ENCODE results near the gene CITED2.
"Not testable (repeated sequence)": the region's sequence is repeated elsewhere in the genome, so short reads cannot be mapped to it uniquely, and the experiment has no call there.

The CITED2 gene

DNA sequence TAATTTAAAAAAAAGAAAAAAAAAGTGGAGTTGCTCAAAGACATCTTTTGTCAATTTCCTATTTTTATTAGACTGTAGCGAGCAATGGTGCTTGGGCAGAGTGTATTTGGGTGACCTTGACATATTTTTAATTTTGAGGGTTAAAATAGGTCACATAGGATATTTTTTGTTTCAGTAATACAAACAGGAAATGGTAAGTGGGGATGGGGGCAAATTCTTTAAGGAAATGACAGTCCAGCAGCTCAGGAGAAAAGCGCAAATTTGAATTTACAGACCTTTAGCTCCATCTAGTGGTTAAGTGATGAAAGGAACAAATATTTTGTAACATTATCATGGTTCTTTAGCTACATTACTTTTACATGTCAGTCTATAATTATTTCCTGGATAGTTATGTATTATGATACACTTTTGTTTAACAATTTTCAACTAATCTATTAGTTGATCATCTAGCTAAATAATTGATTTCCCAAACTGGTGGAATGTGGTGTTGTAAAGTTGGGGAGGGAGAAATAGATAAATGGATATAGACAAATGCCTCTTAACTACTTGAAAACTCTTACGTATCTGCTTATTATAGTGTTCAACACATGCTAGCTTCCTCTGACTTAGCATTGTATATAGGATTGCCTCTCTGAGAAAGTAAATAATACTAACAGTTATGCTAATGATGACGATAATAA lies 10.0 kb downstream of the CITED2 start:
- DNase-seq, result no peak

- DNase-seq, result not testable (repeated sequence)
These were observed 10.7 kb downstream of the CITED2 start for GRCh38 chr6:139363797-139364196.

DNA sequence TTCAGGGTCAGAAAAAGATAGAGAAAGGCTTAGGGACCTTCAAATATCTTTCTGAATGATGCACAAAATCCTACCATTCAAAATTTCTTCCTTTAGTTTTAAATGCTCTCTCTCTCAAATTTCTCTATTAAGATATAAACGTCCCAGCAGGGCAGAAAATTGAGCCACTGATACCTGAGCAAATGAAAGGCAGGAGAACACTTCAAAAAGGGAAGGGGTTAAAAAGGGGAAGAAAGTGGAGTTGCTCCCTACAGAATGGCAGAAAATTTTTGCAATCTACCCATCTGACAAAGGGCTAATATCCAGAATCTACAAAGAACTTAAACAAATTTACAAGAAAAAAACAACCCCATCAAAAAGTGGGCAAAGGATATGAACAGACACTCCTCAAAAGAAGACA lies 11.3 kb downstream of the CITED2 start:
- not testable (repeated sequence) for DNase-seq

DNA sequence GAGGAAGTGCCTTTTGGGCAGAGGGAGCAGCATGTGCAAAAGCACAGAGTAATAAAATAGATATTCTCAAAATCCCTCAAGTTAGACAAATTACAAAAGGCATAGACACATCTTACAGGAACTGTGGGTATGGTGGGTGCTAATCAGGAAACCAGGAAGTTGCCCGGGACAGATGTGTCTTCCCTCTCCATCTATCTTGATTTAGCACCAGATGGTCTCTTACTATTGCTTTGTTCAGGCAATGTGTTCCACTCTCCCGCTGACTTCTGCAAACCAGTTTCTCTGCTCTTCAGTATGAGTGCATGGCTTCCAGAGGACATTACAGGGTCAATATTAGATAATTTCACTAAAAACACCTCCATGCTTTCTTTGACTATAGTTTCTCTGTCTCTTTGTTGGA lies 13.2 kb downstream of the CITED2 start:
- no peak for DNase-seq

DNA sequence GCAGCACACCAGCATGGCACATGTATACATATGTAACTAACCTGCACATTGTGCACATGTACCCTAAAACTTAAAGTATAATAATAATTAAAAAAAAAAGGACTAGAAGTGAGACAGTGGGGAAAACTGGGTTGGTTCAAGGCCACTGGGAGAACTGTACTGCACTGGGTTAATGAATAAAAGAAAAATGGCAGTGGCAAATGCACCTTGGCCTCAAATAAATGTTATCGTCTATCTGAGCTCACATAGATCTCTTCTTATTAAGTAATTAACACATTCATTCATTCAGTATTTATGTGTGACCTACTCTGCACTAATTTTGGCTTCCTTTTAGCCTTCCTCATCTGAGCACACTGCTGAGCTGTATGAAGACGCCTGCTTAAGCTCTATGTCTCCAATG lies 17.5 kb downstream of the CITED2 start:
- no peak for DNase-seq

GRCh38 chr6:139355777-139356445 lies 18.5 kb downstream of the CITED2 start:
- DNase-seq, result no peak

DNA sequence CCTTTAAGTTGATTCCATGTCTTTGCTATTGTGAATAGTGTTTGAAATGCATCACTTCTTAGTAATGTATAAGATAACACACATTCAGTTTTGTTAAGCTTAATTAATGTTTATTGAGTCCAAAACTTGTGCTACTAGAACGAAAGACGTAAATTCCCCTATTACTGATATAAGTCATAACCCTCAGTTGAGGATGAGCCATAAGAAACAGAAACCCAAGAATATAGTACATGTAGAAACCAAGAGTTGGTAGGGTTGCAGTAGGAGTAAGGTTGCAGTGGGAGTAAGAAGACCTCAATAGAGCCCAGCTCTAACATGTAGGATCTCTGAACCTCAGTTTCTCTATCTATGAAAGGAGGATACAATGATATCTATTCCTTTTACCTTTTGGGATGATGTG lies 19.3 kb downstream of the CITED2 start:
- DNase-seq, result no peak

DNA sequence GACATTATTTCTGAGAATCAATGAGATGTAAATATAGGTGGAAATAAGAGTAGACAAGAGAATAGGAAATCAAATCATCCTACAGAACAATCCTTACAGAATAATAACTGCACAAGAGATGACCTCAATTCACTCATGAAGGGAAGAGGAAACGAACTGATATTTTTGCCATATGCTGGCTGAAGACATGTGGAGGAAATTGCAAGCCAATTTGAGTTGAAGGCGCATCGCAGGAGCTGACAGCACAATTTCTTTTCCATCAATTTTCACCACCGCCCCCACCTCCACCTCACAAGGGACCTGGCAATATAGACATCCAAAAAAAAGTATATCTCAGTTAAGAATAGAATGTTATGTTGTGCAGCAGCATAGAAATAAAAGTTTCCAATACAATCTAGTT lies 20.3 kb downstream of the CITED2 start:
- no peak for DNase-seq

DNA sequence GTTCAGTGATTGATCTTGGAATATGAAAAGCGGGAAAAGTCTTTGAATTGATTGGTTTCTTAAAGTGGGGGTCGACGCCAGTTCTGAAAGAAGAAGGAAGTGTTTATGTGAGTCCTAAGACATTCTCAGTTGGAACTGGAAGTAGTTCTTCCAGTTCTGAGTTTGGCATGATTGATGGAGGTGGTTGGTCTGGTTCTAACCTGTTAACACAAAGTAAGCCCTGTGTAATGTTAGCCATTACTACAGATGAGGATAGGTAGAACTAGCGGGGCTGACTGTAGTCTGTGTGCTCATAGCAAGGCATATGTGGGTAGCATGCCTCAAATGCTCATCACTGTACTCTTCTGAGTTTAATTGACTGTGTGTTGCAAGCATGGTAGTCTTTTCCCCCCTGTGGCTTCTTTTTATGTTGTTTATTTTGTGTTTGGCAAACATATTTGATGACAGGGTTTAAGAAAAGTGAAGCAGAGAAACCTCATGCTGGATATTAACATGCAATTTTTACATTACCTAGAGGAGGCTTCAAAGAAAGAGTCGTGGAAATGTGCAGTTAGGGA lies 24.9 kb downstream of the CITED2 start:
- DNase-seq, result no peak

DNA sequence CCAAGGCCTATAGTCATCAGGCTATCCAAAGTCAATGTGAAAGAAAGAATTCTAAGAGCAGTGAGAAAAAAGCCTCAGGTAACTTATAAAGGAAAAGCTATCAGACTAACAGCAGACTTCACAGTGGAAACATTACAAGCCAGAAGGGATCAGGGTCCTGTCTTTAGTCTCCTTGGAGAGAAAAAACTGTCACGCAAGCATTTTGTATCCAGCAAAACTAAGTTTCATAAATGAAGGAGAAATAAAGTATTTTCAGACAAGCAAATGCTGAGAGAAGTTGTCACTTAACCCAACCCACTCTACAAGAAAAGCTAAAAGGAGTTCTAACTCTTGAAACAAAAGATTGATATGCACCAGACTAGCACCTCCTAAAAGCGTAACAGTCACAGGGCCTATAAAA lies 28.1 kb downstream of the CITED2 start:
- DNase-seq, result no peak

- DNase-seq, result no peak
These were observed 30.1 kb downstream of the CITED2 start for GRCh38 chr6:139344186-139344963.

GRCh38 chr6:139343052-139343750 lies 31.2 kb downstream of the CITED2 start:
- DNase-seq, result no peak

DNA sequence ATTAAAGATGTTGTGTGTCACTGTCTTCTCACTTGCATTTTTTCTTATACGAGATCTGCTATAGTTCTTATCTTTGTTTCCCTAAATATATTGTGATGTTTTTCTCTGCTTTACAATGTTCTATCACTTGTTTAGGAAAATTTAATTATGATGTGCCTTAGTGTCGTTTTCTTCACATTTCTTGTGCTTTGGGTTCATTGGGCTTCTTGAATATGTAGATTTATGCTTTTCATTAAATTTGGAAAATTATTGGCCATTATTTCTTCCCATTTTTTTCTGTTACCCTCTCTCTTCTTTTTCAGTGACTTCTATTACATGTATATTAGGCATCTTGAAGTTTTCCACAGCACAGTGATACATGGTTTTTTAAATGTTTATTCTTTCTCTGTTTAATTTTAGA lies 33.4 kb downstream of the CITED2 start:
- no peak for DNase-seq

DNA sequence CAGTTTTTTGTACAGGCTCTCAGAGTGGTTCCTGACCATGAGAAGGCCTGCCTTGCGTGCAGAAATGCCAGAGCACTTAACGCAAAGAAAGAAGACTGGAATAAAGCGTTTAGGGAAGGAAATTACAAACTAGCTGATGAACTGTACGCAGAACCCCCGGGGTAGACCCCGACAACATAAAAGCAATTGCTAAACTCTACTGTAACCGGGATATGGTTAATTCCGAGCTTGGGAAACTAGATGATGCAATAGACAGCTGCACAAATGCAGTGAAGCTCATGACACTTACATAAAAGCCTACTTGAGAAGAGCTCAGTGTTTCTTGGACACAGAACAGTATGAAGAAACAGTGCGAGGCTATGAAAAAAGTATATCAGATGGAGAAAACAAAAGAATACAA lies 35.7 kb downstream of the CITED2 start:
- DNase-seq, result no peak

DNA sequence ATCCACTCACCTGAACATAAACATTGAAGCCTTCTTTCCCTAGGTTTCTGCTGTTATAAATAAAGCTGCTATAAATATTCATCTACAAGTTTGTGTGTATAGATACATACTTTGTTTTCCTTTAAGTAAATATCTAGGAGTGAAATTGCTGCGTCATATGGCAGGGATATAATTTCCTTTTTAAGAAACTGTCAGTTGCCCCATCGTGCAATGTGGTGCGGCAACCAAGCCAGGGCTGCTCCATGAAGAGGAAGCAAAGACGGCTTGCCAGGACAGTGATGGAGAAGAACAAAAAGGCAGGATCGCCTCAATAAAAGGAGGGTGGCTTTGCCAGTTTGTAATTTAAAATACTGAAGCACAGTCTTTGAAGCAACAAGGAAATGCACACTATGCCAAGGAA lies 36.6 kb downstream of the CITED2 start:
- no peak for DNase-seq

DNA sequence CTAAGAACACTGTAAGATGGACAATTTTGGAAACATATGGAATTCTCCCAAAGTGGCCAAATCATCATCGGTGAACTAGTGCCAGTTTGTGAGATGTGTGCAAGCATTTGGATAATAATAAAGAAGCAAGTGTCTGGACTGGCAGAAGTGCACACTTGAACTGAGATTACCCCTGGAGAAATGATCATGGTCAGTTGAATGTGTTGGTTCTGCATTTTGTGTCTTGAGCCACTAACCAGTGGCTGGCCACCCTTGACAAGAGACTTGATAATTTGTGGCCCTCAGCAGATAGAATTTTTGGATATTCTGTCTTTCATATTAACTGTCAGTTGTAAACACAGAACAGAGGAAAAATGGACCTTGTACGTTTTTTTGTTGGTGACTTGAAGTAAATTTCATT lies 37.4 kb downstream of the CITED2 start:
- DNase-seq, result no peak

DNA sequence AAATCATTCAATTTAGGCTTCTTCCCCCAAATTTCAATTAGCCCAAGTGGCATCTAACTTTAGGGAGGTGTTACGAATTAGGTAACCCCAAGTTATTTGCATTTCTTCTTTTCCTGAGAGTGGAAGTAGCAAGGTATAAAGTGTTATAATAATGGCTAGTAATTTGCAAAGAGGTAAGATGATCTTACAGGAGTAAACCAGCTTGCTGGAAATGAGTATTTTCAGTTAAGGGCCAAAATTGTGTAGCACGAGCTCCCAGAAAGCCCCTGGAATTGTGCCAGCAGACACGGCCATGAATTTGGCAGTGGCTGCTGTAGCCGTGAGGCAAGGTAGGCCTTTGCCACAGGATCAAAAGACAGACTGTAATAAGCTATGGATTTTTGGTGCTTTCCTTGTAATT lies 38.0 kb downstream of the CITED2 start:
- DNase-seq, result no peak

DNA sequence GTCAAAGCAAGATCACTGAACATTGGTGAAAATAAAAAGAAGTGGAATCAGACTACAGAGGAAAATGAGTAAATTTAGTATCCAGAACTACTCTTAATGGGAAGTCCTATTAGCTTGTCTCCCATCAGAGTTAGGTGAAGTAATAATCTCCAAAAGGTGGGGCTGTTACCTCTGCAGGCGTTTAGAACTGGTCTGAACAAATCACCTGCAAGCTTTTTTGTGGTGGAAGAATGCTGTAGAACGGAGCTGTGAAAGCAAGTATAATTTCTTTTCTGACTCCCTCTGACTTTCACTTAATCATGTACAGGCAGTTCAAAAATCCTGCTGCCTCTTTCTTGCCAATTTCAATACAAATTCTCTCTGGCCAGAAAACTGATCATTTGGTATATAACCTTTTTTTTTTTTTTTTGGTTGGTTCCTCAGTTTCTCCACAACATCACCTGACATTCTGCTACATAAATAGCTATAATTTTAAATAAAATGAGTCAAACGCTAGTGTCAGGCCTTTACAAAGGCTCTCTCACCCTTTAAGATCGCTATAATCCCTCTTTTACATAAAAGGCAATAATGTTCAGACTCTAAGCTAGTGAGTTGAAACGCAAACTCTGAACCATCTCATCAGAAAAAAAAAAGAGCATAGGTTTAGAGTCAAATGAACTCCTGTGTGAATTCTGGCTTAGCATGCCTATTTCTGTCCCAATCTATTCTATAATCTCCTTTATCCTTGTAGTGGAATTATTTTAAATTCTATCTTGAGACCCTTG lies 38.8 kb downstream of the CITED2 start:
- no peak for DNase-seq

GRCh38 chr6:139334806-139335446 lies 39.5 kb downstream of the CITED2 start:
- no peak for DNase-seq

DNA sequence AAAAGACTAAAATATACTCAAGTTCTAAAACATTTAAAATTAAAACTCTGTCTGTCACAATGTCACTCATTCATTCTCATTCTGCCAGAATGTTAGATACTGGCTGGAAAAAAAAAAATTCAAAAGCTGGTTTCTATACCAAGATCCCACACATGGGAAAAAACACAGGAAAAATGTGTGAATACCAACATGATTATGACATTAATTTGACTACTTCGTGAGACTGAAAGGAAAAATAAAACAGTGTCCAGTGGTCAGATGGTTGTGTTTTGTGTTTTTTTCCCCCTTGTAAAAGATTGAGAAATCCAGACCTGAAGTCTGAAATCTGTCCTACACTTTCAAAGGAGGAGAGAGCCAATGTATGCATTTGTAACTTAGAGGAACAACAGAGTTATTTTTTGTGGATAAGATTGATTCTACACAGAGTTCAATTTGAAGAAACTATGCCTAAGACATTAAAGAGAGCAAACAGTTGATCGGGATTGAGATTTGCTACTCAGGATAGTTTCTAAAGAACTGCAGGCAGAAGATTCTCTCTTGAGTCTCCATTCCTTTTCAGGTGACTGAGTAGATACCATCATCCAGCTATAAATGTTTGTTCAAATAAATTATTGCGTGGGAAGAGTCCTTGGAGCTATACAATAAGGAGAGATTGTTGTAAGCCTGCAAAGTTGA lies 43.5 kb downstream of the CITED2 start:
- DNase-seq, result no peak

GRCh38 chr6:139330306-139330705 lies 44.1 kb downstream of the CITED2 start:
- DNase-seq, result no peak
